Measurements from ENCODE around the gene BMP10. TPM values are rescaled to one million over a fixed set of nuclear protein-coding genes. Genes with fewer than 3 reads are reported as not detected.

Gene BMP10
- total RNA-seq, 1 experiment from 2014 or later, result not detected

GRCh38 chr2:68901561-68901960, 30.4 kb upstream of the BMP10 start:
- Histone ChIP-seq H3K4me3 (replicated peaks in 1 of 2; ENCODE audit: low read depth in 1 of 2, low read length in 2 of 2) (no peak overlapping the region), H3K27me3 (ENCODE audit: insufficient read depth, low read length) (no peaks in the 10 kb centered on the region), H3K36me3 (ENCODE audit: control insufficient read depth in 1 of 2, insufficient read depth in 2 of 2, low read length in 2 of 2) (no peaks in the 10 kb centered on the region), H3K4me2 (ENCODE audit: low read length) (no peak overlapping the region), H3K9ac (ENCODE audit: low read length) (no peak overlapping the region), H3K9me2 (ENCODE audit: insufficient read depth) (no peaks in the 10 kb centered on the region), H2AFZ (ENCODE audit: low read depth, low read length, poor library complexity, severe bottlenecking) (no peak overlapping the region), H3K4me1 (ENCODE audit: control insufficient read depth in 1 of 2, insufficient read depth in 2 of 2, low read length in 2 of 2) (no peaks in the 10 kb centered on the region), H3K79me2 (ENCODE audit: insufficient read depth, low read length) (no peaks in the 10 kb centered on the region), H4K20me1 (ENCODE audit: insufficient read depth) (no peaks in the 10 kb centered on the region), H3K9me3 (ENCODE audit: control insufficient read depth in 1 of 2, insufficient read depth in 1 of 2, low read depth in 1 of 2, low read length in 2 of 2) (no peaks in the 10 kb centered on the region), H3K27ac (ENCODE audit: low read depth, low read length) (no peak overlapping the region)
- intact Hi-C loops (cut with micrococcal nuclease), result no loop called here
- DNase-seq (ENCODE audit: low read depth, low spot score), result no peak
- ChIA-PET CTCF (interaction anchor here (1.0 to 1.1 kb wide), 2 partner anchors 193 to 438 kb away, joined by 3 to 5 read pairs; no protein-coding TSS in a partner anchor), RAD21 (ENCODE audit: low non-redundant PET in 1 of 2, low total read pairs in 2 of 2, uncharacterized antibody in 2 of 2, unreplicated experiment in 2 of 2) (no interaction called here), POLR2A (no interaction called here)
- ATAC-seq, result no peak
- no TSS peak for BruUV-seq (replicated peaks)
- TF ChIP-seq CBX3 (IDR thresholded peaks at IDR 0.05; ENCODE audit: low read depth) (0 out of 2 replicates have a peak, but pooled peaks have one; percentile 29), RAD21 (IDR thresholded peaks at IDR 0.05; ENCODE audit: low read depth) (no peak)

- POLR2A ChIA-PET, result no interaction called here
- intact Hi-C loops (cut with micrococcal nuclease), result no loop called here
- Histone ChIP-seq H2AFZ (ENCODE audit: low read depth, low read length, poor library complexity, severe bottlenecking) (no peak overlapping the region), H3K4me1 (ENCODE audit: control insufficient read depth in 1 of 2, insufficient read depth in 2 of 2, low read length in 2 of 2) (no peaks in the 10 kb centered on the region), H3K9me2 (ENCODE audit: insufficient read depth) (no peaks in the 10 kb centered on the region), H3K79me2 (ENCODE audit: insufficient read depth, low read length) (no peaks in the 10 kb centered on the region), H3K27me3 (ENCODE audit: insufficient read depth, low read length) (no peaks in the 10 kb centered on the region), H3K4me2 (ENCODE audit: low read length) (no peak overlapping the region), H3K27ac (ENCODE audit: low read depth, low read length) (no peak overlapping the region), H4K20me1 (ENCODE audit: insufficient read depth) (no peaks in the 10 kb centered on the region), H3K9me3 (ENCODE audit: control insufficient read depth in 1 of 2, insufficient read depth in 1 of 2, low read depth in 1 of 2, low read length in 2 of 2) (no peaks in the 10 kb centered on the region), H3K4me3 (replicated peaks in 1 of 2; ENCODE audit: low read depth in 1 of 2, low read length in 2 of 2) (no peak overlapping the region), H3K36me3 (ENCODE audit: control insufficient read depth in 1 of 2, insufficient read depth in 2 of 2, low read length in 2 of 2) (no peaks in the 10 kb centered on the region), H3K9ac (ENCODE audit: low read length) (no peak overlapping the region)
- RAD21 ChIA-PET (ENCODE audit: low non-redundant PET in 1 of 2, low total read pairs in 2 of 2, uncharacterized antibody in 2 of 2, unreplicated experiment in 2 of 2), result no interaction called here
- no TSS peak for BruUV-seq (replicated peaks)
- ATAC-seq (peak; percentile 62; the same call in 1 of the 2 replicates), DNase-seq (ENCODE audit: low read depth, low spot score) (no peak)
- CTCF ChIA-PET, result interaction anchor here (1.1 kb wide), 1 partner anchor 192 kb away, joined by 3 read pairs; no protein-coding TSS in a partner anchor
- TF ChIP-seq SP1 (IDR thresholded peaks at IDR 0.05; ENCODE audit: low read depth), result no peak
- TF ChIP-seq YY1 (IDR thresholded peaks at IDR 0.05; ENCODE audit: extremely low read depth, insufficient replicate concordance, low read depth, low read length), result no peak
- no peak for TF ChIP-seq FOSL1 (IDR thresholded peaks at IDR 0.05; ENCODE audit: low read depth)
- TF ChIP-seq POLR2AphosphoS5 (IDR thresholded peaks at IDR 0.05; ENCODE audit: low read depth, low read length), result no peak
- TF ChIP-seq JUND (IDR thresholded peaks at IDR 0.05), result no peak
- TF ChIP-seq SRF (IDR thresholded peaks at IDR 0.05; ENCODE audit: low read depth), result no peak
- TF ChIP-seq, protein P1, sequence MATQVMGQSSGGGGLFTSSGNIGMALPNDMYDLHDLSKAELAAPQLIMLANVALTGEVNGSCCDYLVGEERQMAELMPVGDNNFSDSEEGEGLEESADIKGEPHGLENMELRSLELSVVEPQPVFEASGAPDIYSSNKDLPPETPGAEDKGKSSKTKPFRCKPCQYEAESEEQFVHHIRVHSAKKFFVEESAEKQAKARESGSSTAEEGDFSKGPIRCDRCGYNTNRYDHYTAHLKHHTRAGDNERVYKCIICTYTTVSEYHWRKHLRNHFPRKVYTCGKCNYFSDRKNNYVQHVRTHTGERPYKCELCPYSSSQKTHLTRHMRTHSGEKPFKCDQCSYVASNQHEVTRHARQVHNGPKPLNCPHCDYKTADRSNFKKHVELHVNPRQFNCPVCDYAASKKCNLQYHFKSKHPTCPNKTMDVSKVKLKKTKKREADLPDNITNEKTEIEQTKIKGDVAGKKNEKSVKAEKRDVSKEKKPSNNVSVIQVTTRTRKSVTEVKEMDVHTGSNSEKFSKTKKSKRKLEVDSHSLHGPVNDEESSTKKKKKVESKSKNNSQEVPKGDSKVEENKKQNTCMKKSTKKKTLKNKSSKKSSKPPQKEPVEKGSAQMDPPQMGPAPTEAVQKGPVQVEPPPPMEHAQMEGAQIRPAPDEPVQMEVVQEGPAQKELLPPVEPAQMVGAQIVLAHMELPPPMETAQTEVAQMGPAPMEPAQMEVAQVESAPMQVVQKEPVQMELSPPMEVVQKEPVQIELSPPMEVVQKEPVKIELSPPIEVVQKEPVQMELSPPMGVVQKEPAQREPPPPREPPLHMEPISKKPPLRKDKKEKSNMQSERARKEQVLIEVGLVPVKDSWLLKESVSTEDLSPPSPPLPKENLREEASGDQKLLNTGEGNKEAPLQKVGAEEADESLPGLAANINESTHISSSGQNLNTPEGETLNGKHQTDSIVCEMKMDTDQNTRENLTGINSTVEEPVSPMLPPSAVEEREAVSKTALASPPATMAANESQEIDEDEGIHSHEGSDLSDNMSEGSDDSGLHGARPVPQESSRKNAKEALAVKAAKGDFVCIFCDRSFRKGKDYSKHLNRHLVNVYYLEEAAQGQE (IDR thresholded peaks at IDR 0.05; ENCODE audit: low read depth), result no peak
- peak; percentile 43; the same call in 1 of the 2 replicates for TF ChIP-seq RAD21 (IDR thresholded peaks at IDR 0.05; ENCODE audit: low read depth)
- no peak for TF ChIP-seq EZH2 (IDR thresholded peaks at IDR 0.05)
- TF ChIP-seq SIN3A (IDR thresholded peaks at IDR 0.05; ENCODE audit: low read depth), result no peak
- TF ChIP-seq, protein P2, sequence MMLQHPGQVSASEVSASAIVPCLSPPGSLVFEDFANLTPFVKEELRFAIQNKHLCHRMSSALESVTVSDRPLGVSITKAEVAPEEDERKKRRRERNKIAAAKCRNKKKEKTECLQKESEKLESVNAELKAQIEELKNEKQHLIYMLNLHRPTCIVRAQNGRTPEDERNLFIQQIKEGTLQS (IDR thresholded peaks at IDR 0.05), result no peak
- TF ChIP-seq, protein P3, sequence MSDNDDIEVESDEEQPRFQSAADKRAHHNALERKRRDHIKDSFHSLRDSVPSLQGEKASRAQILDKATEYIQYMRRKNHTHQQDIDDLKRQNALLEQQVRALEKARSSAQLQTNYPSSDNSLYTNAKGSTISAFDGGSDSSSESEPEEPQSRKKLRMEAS (IDR thresholded peaks at IDR 0.05), result no peak
- no peak for TF ChIP-seq ZFX (IDR thresholded peaks at IDR 0.05)
- TF ChIP-seq CEBPB (IDR thresholded peaks at IDR 0.05; ENCODE audit: low read depth), result no peak
- TF ChIP-seq CTCF (IDR thresholded peaks at IDR 0.05 in 2 of 3, conservative IDR thresholded peaks at IDR 0.05 in 1 of 3; ENCODE audit: borderline replicate concordance in 1 of 3, insufficient read depth in 1 of 3, low read depth in 2 of 3, low read length in 2 of 3), result 0 out of 6 replicates have a peak, but pooled peaks of 1 of the 3 experiments have one; percentile 19
- no peak for TF ChIP-seq EGR1 (IDR thresholded peaks at IDR 0.05; ENCODE audit: low read depth)
- TF ChIP-seq ELF1 (IDR thresholded peaks at IDR 0.05; ENCODE audit: borderline replicate concordance, low read depth), result no peak
These were observed 30.0 kb upstream of the BMP10 start for GRCh38 chr2:68901199-68901514.
